HS-5 (cell line): ENCODE results near the gene ZSCAN30.

ENCODE experiments used
- DNase-seq: peaks from one replicate; pipeline ENCODE4 v3.0.0-alpha.2; 2012; ENCODE audit warnings: low read depth

ZSCAN30 gene

DNA sequence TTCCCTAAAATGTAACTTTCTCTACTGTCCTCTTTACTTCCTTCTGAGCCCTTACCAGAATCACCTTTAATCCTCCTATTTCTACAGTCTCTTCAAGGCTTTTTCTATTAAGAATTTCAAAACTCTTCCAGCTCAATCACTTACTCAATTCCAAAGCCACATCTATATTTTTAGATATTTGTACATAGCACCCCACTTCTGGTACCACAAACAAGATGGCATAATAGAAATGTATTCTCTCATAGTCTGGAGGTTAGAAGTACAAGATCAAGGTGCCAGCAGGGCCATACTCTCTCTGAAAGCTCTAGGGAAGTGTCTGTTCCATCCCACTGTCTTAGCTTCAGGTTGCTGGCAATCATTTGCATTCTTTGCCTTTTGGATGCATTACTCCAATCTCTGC lies 11.1 kb downstream of the ZSCAN30 start:
- no peak for DNase-seq

DNA sequence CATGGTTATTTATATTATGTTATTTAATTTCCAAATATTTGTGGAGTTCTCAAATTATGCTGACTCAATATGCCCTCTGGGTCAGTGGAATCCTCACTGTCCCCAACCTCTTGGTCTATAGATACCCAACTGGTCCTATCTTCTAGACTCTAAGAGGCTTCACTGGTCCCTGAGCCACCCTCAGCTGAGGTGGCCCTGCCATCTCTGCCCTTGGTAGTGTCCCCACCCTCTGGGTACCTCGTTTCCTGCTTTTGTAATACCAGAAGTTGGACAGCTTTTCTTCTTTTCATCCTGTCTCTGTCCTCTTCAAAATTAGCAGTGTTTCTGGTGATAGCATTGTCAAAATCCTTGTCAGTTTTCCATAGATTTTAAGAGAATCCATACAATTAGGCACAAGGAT lies 11.9 kb downstream of the ZSCAN30 start:
- no peak for DNase-seq

DNA sequence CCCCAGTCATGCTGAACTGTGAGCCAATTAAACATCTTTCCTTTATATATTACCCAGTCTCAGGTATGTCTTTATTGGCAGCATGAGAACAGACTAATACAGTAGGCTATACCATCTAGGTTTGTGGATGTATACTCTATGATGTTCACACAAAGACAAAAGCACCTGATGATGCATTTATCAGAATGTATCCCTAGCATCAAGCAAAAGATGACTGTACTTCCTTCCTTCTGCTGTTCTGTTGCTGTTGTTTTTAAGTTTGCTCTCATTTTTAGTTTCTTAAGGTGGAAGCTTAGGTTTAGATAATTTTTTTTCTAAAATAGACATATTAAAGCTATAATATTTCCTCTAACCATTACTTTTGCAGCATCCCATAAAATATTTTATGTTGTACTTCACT lies 12.4 kb downstream of the ZSCAN30 start:
- DNase-seq, result no peak

GRCh38 chr18:35276267-35276666 lies 13.8 kb downstream of the ZSCAN30 start:
- no peak for DNase-seq

DNA sequence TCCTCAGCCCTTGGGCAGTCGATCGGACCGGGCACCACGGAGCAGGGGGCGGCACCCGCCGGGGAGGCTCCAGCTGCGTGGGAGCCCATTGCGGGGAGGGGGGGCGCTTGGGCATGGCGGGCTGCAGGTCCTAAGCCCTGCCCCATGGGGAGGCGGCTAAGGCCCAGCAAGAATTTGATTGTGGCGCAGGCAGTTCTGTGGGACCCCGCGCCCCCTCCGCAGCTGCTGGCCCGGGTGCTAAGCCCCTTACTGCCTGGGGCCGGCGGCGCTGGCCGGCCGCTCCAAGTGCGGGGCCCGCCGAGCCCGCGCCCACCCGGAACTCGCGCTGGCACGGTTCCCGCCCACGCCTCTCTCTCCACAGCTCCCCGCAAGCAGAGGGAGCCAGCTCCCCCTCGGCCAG lies 18.4 kb downstream of the ZSCAN30 start:
- DNase-seq, result no peak

DNA sequence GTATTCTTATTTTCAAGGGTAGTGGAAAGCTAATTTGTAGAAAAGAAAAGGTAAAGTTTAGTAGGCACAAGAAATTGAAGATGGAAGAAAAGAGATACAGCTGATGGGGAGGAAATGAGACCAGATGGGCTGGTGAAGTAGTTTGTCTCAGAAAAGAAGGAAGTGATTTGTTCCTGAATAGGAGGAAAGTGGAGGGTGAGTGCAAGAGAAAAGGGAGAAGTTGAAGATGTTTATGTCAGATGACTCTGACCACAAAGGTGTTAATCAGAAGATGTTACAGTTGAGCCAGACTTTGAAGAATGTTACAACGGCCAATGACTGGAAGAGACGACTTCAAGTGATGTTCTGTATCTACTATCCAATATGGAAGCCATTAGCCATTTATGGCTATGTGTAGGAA lies 21.2 kb downstream of the ZSCAN30 start:
- no peak for DNase-seq

GRCh38 chr18:35267809-35268208 lies 22.2 kb downstream of the ZSCAN30 start:
- no peak for DNase-seq

DNA sequence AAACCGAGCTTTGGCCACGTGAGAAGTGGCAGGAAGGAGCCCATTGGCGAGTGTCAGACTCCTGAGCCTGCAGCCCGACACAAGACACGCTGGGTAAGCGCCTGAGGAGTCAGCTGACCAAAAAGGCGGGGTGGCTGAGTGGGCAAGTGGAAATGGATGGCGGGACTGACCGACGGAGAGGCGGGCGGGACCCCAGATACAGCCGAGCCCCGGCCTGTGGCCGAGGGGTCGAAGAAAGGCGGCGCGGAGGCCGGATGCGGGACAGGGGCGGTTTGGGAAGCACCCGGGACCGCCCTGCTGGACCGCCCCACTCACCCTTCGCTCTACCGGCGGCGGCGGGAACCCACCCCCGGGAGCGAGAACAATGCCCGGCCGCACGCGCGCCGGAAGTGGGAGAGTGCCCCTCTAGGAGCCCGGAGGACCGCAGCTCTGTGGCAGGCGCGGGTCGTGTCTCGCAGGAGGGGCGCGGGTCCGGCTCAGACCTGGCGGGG lies 22.8 kb downstream of the ZSCAN30 start:
- no peak for DNase-seq

DNA sequence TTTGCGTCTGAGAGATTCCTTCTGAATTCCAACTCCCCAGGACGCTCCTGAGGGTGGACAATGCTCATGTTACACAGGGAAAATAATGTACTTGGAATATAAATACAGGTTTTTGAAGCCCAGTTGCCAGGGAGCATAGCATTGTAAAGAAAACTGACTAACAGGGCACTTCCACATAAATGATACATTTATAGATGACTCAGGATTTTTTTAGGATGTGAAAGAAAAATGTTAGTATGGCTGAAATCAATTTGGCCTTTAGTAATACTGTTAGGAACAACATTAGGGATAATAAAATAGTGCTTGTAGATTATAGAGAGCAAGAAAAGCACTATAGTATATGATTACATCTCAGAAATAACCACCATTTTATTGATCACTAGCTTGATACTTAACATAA lies 25.6 kb downstream of the ZSCAN30 start:
- DNase-seq, result no peak

DNA sequence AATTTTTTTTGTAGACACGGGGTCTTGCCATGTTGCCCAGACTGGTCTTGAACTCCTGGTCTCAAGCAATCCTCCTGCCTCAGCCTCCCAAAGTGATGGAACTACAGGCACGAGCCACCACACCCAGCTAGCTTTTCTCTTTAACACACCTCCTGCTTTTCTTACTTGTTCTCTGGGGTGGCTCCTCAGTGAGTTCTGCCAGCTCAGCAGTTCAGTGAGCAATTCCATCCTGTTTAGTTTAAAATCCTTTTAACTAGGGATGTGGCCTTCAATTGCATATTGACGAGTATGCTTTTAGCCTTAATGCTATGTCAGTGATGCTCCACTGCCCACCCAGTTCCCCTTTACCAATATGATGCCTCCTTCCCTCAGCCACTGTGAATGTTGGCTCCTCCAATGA lies 33.1 kb downstream of the ZSCAN30 start:
- DNase-seq, result no peak

- no peak for DNase-seq
These were observed 36.3 kb downstream of the ZSCAN30 start for GRCh38 chr18:35253655-35254287.

GRCh38 chr18:35252466-35252865 lies 37.6 kb downstream of the ZSCAN30 start:
- DNase-seq, result no peak

GRCh38 chr18:35248429-35248828 lies 41.6 kb downstream of the ZSCAN30 start:
- DNase-seq, result no peak

GRCh38 chr18:35247412-35248249 lies 42.4 kb downstream of the ZSCAN30 start:
- DNase-seq, result no peak

GRCh38 chr18:35246831-35247230 lies 43.2 kb downstream of the ZSCAN30 start:
- no peak for DNase-seq

GRCh38 chr18:35245719-35246317 lies 44.2 kb downstream of the ZSCAN30 start:
- no peak for DNase-seq

DNA sequence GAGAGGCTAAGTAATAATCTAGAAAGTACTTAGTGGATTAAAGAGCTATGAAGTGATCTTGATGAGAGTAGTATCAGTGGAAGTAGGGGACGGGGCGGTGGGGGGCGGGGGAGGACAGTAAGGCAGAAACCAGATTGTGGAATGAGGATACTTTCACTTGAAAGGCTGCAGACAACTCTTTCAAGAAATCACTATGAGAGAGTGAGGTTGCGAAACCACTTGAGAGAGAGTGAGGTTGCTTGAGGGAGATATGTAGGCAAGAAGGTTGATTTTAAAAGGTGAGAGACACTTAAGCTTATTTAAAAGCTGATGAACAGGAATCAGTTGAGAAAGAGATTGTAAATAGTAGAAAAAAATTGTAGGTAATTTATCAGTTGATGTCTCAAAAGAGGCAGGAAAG lies 45.4 kb downstream of the ZSCAN30 start:
- no peak for DNase-seq

DNA sequence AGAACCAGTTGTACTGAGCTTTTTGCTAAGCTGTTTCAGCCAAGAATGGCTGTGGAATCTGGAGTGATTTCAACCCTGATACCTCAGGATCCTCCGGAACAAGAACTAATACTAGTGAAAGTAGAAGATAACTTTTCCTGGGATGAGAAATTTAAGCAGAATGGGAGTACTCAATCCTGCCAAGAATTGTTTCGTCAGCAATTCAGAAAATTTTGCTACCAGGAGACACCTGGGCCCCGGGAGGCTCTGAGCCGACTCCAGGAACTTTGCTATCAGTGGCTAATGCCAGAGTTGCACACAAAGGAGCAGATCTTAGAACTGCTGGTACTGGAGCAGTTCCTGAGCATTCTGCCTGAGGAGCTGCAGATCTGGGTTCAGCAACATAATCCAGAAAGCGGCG lies 47.6 kb downstream of the ZSCAN30 start:
- no peak for DNase-seq

GRCh38 chr18:35241448-35241804 lies 48.6 kb downstream of the ZSCAN30 start:
- DNase-seq, result no peak

DNA sequence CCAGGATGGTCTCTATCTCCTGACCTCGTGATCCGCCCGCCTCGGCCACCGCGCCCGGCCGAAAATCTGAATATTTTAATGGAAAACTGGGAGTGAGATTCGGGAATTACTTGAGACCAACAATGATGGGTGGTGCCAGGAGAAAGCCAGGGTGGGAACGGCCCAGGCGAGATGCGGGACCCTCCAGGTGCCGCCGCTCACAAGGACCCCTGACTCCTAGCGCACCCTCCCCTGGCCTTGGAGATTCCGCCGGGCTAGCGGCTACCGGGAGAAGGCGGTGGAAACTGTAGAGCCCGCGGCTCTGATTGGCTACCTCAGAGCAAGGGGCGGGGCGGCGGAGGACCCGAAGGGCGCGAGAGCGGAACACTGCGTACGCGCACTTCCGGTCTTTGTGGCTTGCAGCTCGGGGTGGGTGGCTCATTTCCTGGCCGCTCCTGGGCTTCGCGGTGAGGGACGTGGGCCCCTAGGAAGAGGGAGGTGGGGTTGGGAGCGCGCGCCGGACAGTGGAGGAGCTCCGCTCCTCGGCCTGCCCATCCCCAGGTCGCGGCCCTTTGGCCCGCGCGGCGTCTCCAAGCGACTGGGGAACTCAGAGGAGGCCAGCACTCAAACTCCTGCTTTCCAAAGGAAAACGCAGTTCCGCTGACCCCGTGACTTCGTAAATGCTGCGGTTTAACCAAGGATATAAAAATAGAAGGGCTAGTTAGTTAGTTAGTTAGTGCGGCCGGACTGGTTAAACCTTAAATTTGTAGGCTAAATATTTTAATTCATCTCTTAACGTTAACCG lies 49.2 kb downstream of the ZSCAN30 start, which contains the start of gene ZNF397:
Gene ZNF397, plus strand, starts transcription at position 371 of the 784 bp plus-strand sequence. CDS start 1,437 bp downstream, outside the sequence.
- peak; percentile 64 for DNase-seq

GRCh38 chr18:35239314-35239713 lies 50.7 kb downstream of the ZSCAN30 start:
- DNase-seq, result no peak
